NOMO-1 treated with DMSO at 0.1 percent for 48 hours (cell line): Measurements from ENCODE around the gene AARS2.

Experiments used
- DNase-seq: peaks from one replicate; lab custom pipeline; 2025; ENCODE audit not compliant: unreplicated experiment; lab: John Stamatoyannopoulos, UW

AARS2 gene

GRCh38 chr6:44250067-44250717, 63.0 kb downstream of the AARS2 start:
- DNase-seq, result no peak
